AG09309 (cell line): ENCODE data around the gene LRRC57.

Experiments used
- DNase-seq: peaks from one replicate; pipeline ENCODE4 v3.0.0-alpha.2; 2010; ENCODE audit warnings: low read depth
- H3K4me3 ChIP-seq: 2 replicates; pipeline ENCODE4 v1.5.1; 2011; ENCODE audit warnings: mild to moderate bottlenecking, low read depth, low read length, moderate library complexity; ENCODE audit not compliant: control insufficient read depth
- TF ChIP-seq, protein P1 (sequence below): IDR thresholded peaks from 2 replicates; pipeline ENCODE4 v1.5.1; 2011; ENCODE audit warnings: mild to moderate bottlenecking, low read depth, low read length, inconsistent platforms; ENCODE audit not compliant: insufficient read depth, control insufficient read depth; ENCODE audit errors: missing control alignments

Gene LRRC57

GRCh38 chr15:42503825-42504224, 44.8 kb downstream of the LRRC57 start:
- H3K4me3 ChIP-seq = no peak overlapping the region
- DNase-seq = no peak
- TF ChIP-seq, protein P1, sequence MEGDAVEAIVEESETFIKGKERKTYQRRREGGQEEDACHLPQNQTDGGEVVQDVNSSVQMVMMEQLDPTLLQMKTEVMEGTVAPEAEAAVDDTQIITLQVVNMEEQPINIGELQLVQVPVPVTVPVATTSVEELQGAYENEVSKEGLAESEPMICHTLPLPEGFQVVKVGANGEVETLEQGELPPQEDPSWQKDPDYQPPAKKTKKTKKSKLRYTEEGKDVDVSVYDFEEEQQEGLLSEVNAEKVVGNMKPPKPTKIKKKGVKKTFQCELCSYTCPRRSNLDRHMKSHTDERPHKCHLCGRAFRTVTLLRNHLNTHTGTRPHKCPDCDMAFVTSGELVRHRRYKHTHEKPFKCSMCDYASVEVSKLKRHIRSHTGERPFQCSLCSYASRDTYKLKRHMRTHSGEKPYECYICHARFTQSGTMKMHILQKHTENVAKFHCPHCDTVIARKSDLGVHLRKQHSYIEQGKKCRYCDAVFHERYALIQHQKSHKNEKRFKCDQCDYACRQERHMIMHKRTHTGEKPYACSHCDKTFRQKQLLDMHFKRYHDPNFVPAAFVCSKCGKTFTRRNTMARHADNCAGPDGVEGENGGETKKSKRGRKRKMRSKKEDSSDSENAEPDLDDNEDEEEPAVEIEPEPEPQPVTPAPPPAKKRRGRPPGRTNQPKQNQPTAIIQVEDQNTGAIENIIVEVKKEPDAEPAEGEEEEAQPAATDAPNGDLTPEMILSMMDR = no peak

GRCh38 chr15:42502477-42502876, 46.1 kb downstream of the LRRC57 start:
- TF ChIP-seq, protein P1 = no peak
- no peak for DNase-seq

DNA sequence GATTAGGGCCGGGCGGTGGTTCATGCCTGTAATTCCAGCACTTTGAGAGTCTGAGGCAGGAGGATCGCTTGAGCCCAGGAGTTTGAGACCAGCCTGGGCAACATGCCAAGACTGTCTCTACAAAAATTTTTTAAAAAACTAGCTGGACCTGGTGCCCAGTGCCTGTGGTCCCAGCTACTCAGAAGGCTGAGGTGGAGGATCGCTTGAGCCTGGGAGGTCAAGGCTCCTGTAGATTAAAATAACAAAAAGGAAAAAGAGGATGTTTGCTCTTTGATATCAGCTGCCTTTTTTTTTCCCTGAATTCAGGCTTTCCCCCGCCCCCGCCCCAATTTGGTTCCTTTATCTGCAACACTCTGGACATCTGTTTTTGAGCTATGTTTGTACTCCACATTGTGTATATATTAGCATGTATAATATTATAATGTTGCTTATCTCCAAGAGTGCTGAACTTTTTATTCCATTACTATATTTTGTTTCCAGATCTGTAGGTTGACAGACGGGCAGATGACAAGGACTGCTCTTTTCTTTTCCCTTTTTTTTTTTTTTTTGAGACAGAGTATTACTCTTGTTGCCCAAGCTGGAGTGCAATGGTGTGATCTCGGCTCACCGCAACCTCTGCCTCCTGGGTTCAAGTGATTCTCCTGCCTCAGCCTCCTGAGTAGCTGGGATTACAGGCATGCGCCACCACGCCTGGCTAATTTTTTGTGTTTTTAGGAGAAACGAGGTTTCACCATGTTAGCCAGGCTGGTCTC, 48.6 kb downstream of the LRRC57 start:
- DNase-seq = no peak
- H3K4me3 ChIP-seq = no peak overlapping the region
- TF ChIP-seq, protein P1 = no peak

More at GRCh38 chr15:42502477-42502876, 46.1 kb downstream of the LRRC57 start:
- no peak overlapping the region for H3K4me3 ChIP-seq

DNA sequence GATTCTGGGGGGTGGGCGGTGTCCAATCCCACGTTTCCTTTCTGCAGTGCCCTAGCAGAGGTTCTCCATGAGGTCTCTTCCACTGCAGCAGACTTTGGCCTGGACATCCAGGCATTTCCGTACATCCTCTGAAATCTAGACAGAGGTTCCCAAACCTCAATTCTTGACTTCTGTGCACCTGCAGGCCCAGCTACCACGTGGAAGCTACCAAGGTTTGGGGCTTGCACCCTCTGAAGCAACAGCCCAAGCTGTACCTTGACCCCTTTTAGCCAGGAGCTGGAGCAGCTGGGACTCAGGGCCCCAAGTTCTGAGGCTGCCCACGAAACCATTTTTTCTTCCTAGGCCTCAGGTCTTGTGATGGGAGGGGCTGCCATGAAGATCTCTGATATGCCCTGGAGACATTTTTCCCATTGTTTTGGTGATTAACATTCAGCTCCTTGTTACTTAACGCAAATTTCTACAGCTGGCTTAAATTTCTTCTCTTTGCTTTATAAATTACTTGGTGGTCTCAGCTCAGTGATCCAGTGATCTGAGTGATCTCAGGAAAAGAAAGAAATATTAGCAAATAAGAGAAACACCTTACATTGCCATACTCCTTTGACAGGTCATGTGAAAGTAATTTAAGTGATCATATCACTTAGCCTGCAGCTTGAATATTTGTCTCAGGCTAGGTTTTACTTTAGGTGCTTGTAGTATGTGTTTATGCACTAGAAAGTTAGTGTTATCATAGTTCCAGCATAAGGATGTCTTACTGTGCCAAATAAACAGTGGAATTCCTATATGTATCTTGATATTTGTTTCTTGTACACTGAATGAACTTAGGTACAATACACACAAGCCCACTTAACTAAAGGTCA, 50.2 kb downstream of the LRRC57 start:
- DNase-seq = no peak
- H3K4me3 ChIP-seq = no peak overlapping the region
- TF ChIP-seq, protein P1 = no peak

GRCh38 chr15:42495361-42496212, 53.0 kb downstream of the LRRC57 start, which contains the start of gene SNAP23:
Gene SNAP23, plus strand, starts transcription at chr15:42495634. Its CDS starts 16,213 bp downstream, at chr15:42511847.
- peak; percentile 87 for DNase-seq
- peak within 1 kb of the TSS; percentile 85 for H3K4me3 ChIP-seq
- TF ChIP-seq, protein P1 = no peak

GRCh38 chr15:42494998-42495360, 53.6 kb downstream of the LRRC57 start:
- TF ChIP-seq, protein P1 = no peak
- peak overlapping the region; percentile 85 for H3K4me3 ChIP-seq
- DNase-seq = no peak
